A172 (cell line): ENCODE results near the gene PXDN. TPM values are rescaled to one million over a fixed set of nuclear protein-coding genes. Genes with fewer than 3 reads are reported as not detected.
"Not testable (repeated sequence)": the region's sequence is repeated elsewhere in the genome, so short reads cannot be mapped to it uniquely, and the experiment has no call there.

Experiments
- DNase-seq: peaks from one replicate; pipeline ENCODE4 v3.0.0-alpha.2; 2015; ENCODE audit warnings: low spot score
- total RNA-seq: library from RNA; depleted of rRNA; stranded (reverse); fragments of >200 nt; shearing (Covaris generic); gene quantifications from 2 replicates; pipeline ENCODE4 v1.2.3, GENCODE V29; 2014

Gene PXDN
- total RNA-seq, 1 experiment from 2014 or later: 124 TPM

- DNase-seq: no peak
Observed at GRCh38 chr2:1722692-1723091, 21.6 kb downstream of the PXDN start.

GRCh38 chr2:1721706-1722646 lies 22.3 kb downstream of the PXDN start:
- peak; percentile 94 for DNase-seq

GRCh38 chr2:1718339-1719220 lies 25.7 kb downstream of the PXDN start:
- no peak for DNase-seq

- DNase-seq: no peak
Observed at GRCh38 chr2:1717113-1717512, 27.2 kb downstream of the PXDN start.

GRCh38 chr2:1716441-1716840 lies 27.9 kb downstream of the PXDN start:
- DNase-seq: no peak

GRCh38 chr2:1716014-1716305 lies 28.4 kb downstream of the PXDN start:
- not testable (repeated sequence) for DNase-seq

- DNase-seq: no peak
Observed at GRCh38 chr2:1715184-1716013, 28.9 kb downstream of the PXDN start.

GRCh38 chr2:1714291-1715064 lies 29.8 kb downstream of the PXDN start:
- DNase-seq: no peak

GRCh38 chr2:1713839-1714236 lies 30.5 kb downstream of the PXDN start:
- no peak for DNase-seq

GRCh38 chr2:1713142-1713838 lies 31.0 kb downstream of the PXDN start:
- DNase-seq: no peak

- no peak for DNase-seq
Observed at GRCh38 chr2:1709946-1710560, 34.3 kb downstream of the PXDN start.

- DNase-seq: no peak
Observed at GRCh38 chr2:1709335-1709605, 35.0 kb downstream of the PXDN start.

- DNase-seq: no peak
Observed at GRCh38 chr2:1708476-1709334, 35.6 kb downstream of the PXDN start.

GRCh38 chr2:1707771-1708418 lies 36.4 kb downstream of the PXDN start:
- DNase-seq: peak; percentile 45

GRCh38 chr2:1706089-1706841 lies 38.0 kb downstream of the PXDN start:
- not testable (repeated sequence) for DNase-seq

GRCh38 chr2:1705557-1706076 lies 38.7 kb downstream of the PXDN start:
- DNase-seq: no peak

- DNase-seq: no peak
Observed at GRCh38 chr2:1704631-1705556, 39.4 kb downstream of the PXDN start.
